HCT116 (cell line): ENCODE measurements around the gene DENND11. TPM values are rescaled to one million over a fixed set of nuclear protein-coding genes. Genes with fewer than 3 reads are reported as not detected.

Experiments used
- ATAC-seq: fragments of 200-7000 bp; cut with Tn5 transposase; 2 replicates; pipeline ENCODE4 v1.9.1; 2020; ENCODE audit warnings: mild to moderate bottlenecking, moderate library complexity
- BruUV-seq: library from RNA; stranded (reverse); fragments of 400-500 nt; replicated peaks from 2 replicates; lab custom pipeline; 2021; lab: Mats Ljungman, UMichigan
- CTCF ChIA-PET: fragments of 300-600 bp; sonication (Branson Sonifier 250); formaldehyde crosslinking; loops from one replicate; lab custom pipeline; 2021; ENCODE audit warnings: antibody characterized with exemption; lab: Charles Lee
- POLR2A ChIA-PET: fragments of 300-600, 350-600 bp; sonication (Branson Sonifier 250); formaldehyde crosslinking; loops from one replicate; lab custom pipeline; 2021; ENCODE audit warnings: antibody characterized with exemption; lab: Charles Lee
- RAD21 ChIA-PET, 2 experiments: fragments of 300-600 bp; sonication (Branson Sonifier 250); formaldehyde crosslinking; loops; one replicate each; lab custom pipeline; 2023; ENCODE audit warnings: low total read pairs in 2 of 2; ENCODE audit not compliant: uncharacterized antibody in 2 of 2, unreplicated experiment in 2 of 2, low non-redundant PET in 1 of 2; lab: Charles Lee
- DNase-seq: peaks from one replicate; pipeline ENCODE4 v3.0.0-alpha.2; 2010; ENCODE audit warnings: low read depth, low spot score
- H2AFZ ChIP-seq: fragments of 200-600 bp; shearing (Covaris generic), sonication (generic); 2 replicates; pipeline ENCODE4 v1.6.1; 2017; ENCODE audit warnings: low read depth, mixed run types, mixed read lengths, antibody characterized with exemption, low read length; ENCODE audit not compliant: poor library complexity, severe bottlenecking
- H3K27ac ChIP-seq: 2 replicates; pipeline ENCODE4 v1.5.1; 2012; ENCODE audit warnings: low read depth, low read length
- H3K27me3 ChIP-seq: fragments of 200-600 bp; sonication (generic); 2 replicates; pipeline ENCODE4 v1.6.1; 2016; ENCODE audit warnings: mixed run types, low read length, mixed read lengths; ENCODE audit not compliant: insufficient read depth
- H3K36me3 ChIP-seq, 2 experiments: fragments of 200-500 bp in 1 of 2; fragments of 200-600 bp in 1 of 2; sonication (Bioruptor generic) in 1 of 2; sonication (generic) in 1 of 2; 2 replicates each; pipeline versions ENCODE4 v1.5.1 to v1.6.1; 2014 to 2016; ENCODE audit warnings: low read length in 2 of 2, inconsistent platforms in 1 of 2, mixed read lengths in 1 of 2, mixed run types in 1 of 2; ENCODE audit not compliant: insufficient read depth in 2 of 2, control insufficient read depth in 1 of 2
- H3K4me1 ChIP-seq, 2 experiments: fragments of 200-600 bp in 1 of 2; sonication (generic) in 1 of 2; 2 replicates each; pipeline versions ENCODE4 v1.5.1 to v1.6.1; 2012 to 2017; ENCODE audit warnings: low read length in 2 of 2, inconsistent platforms in 1 of 2, mild to moderate bottlenecking in 1 of 2, mixed read lengths in 1 of 2, mixed run types in 1 of 2, moderate library complexity in 1 of 2; ENCODE audit not compliant: insufficient read depth in 2 of 2, control insufficient read depth in 1 of 2
- H3K4me2 ChIP-seq: fragments of 200-600 bp; sonication (generic); 2 replicates; pipeline ENCODE4 v1.6.1; 2017; ENCODE audit warnings: mixed run types, low read length, mixed read lengths
- H3K4me3 ChIP-seq, 2 experiments: fragments of 200-600 bp in 1 of 2; sonication (generic) in 1 of 2; replicated peaks in 1 of 2; 2 replicates each; pipeline ENCODE4 v1.5.1; 2011 to 2016; ENCODE audit warnings: low read length in 2 of 2, control low read depth in 1 of 2, low read depth in 1 of 2, mild to moderate bottlenecking in 1 of 2, mixed read lengths in 1 of 2, mixed run types in 1 of 2
- H3K79me2 ChIP-seq: fragments of 200-600 bp; sonication (generic); 2 replicates; pipeline ENCODE4 v1.6.1; 2017; ENCODE audit warnings: mild to moderate bottlenecking, mixed run types, low read length, moderate library complexity, mixed read lengths; ENCODE audit not compliant: insufficient read depth
- H3K9ac ChIP-seq: fragments of 200-600 bp; sonication (generic); 2 replicates; pipeline ENCODE4 v1.6.1; 2016; ENCODE audit warnings: low read length, mixed read lengths
- H3K9me2 ChIP-seq: fragments of 200-600 bp; sonication (generic), shearing (Covaris generic); 2 replicates; pipeline ENCODE4 v1.6.1; 2017; ENCODE audit warnings: mixed run types, mild to moderate bottlenecking, moderate library complexity; ENCODE audit not compliant: insufficient read depth
- H3K9me3 ChIP-seq, 2 experiments: fragments of 200-500 bp in 1 of 2; fragments of 200-600 bp in 1 of 2; sonication (Bioruptor generic) in 1 of 2; sonication (generic) in 1 of 2; 2 replicates each; pipeline ENCODE4 v1.6.1; 2014 to 2017; ENCODE audit warnings: low read length in 2 of 2, mixed read lengths in 2 of 2, inconsistent platforms in 1 of 2, low read depth in 1 of 2, mild to moderate bottlenecking in 1 of 2, mixed run types in 1 of 2, moderate library complexity in 1 of 2; ENCODE audit not compliant: control insufficient read depth in 1 of 2, insufficient read depth in 1 of 2
- H4K20me1 ChIP-seq: fragments of 200-600 bp; sonication (generic), shearing (Covaris generic); 2 replicates; pipeline ENCODE4 v1.6.1; 2017; ENCODE audit warnings: mixed run types, mild to moderate bottlenecking, moderate library complexity; ENCODE audit not compliant: insufficient read depth
- CBX3 ChIP-seq: IDR thresholded peaks from 2 replicates; pipeline ENCODE4 v1.6.1; 2012; ENCODE audit warnings: low read depth
- CTCF ChIP-seq, 3 experiments: fragments of 200-600 bp in 1 of 3; sonication (generic) in 1 of 3; IDR thresholded peaks in 2 of 3; conservative IDR thresholded peaks in 1 of 3; 2 replicates each; pipeline ENCODE4 v1.5.1; 2012 to 2017; ENCODE audit warnings: low read depth in 2 of 3, low read length in 2 of 3, antibody characterized with exemption in 1 of 3, borderline replicate concordance in 1 of 3, control low read depth in 1 of 3, mild to moderate bottlenecking in 1 of 3, mixed read lengths in 1 of 3, mixed run types in 1 of 3, moderate library complexity in 1 of 3; ENCODE audit not compliant: insufficient read depth in 1 of 3
- EGR1 ChIP-seq: IDR thresholded peaks from 2 replicates; pipeline ENCODE4 v1.6.1; 2012; ENCODE audit warnings: low read depth
- ELF1 ChIP-seq: IDR thresholded peaks from 2 replicates; pipeline ENCODE4 v1.6.1; 2012; ENCODE audit warnings: low read depth, borderline replicate concordance
- EZH2 ChIP-seq: fragments of 200-600 bp; sonication (generic); IDR thresholded peaks from 2 replicates; pipeline ENCODE4 v1.6.1; 2017; ENCODE audit warnings: antibody characterized with exemption, mixed run types
- EZH2phosphoT487 ChIP-seq: fragments of 200-600 bp; IDR thresholded peaks from 2 replicates; pipeline ENCODE4 v1.6.1; 2018; ENCODE audit warnings: antibody characterized with exemption, borderline replicate concordance
- FOSL1 ChIP-seq: IDR thresholded peaks from 2 replicates; pipeline ENCODE4 v1.6.1; 2012; ENCODE audit warnings: low read depth
- POLR2A ChIP-seq: IDR thresholded peaks from 2 replicates; pipeline ENCODE4 v1.7.0; 2011; ENCODE audit warnings: borderline replicate concordance; ENCODE audit not compliant: insufficient read depth, insufficient read length; ENCODE audit errors: extremely low read depth
- POLR2AphosphoS5 ChIP-seq: IDR thresholded peaks from 2 replicates; pipeline ENCODE4 v1.6.1; 2011; ENCODE audit warnings: mild to moderate bottlenecking, low read depth, low read length, moderate library complexity
- RAD21 ChIP-seq: IDR thresholded peaks from 2 replicates; pipeline ENCODE4 v1.6.1; 2012; ENCODE audit warnings: low read depth, mild to moderate bottlenecking
- REST ChIP-seq: IDR thresholded peaks from 2 replicates; pipeline ENCODE4 v1.6.1; 2012; ENCODE audit warnings: low read depth
- SIN3A ChIP-seq: IDR thresholded peaks from 2 replicates; pipeline ENCODE4 v1.6.1; 2012; ENCODE audit warnings: low read depth
- SRF ChIP-seq: IDR thresholded peaks from 2 replicates; pipeline ENCODE4 v1.6.1; 2012; ENCODE audit warnings: low read depth
- TCF7L2 ChIP-seq: IDR thresholded peaks from 2 replicates; pipeline ENCODE4 v1.7.0; 2011; ENCODE audit warnings: borderline replicate concordance, inconsistent platforms; ENCODE audit not compliant: insufficient read depth, insufficient read length; ENCODE audit errors: extremely low read depth
- YY1 ChIP-seq: IDR thresholded peaks from 2 replicates; pipeline ENCODE4 v1.6.1; 2011; ENCODE audit warnings: low read length, low read depth, moderate library complexity, mild to moderate bottlenecking; ENCODE audit not compliant: insufficient replicate concordance; ENCODE audit errors: extremely low read depth
- ZFX ChIP-seq: fragments of 450-650 bp; IDR thresholded peaks from 2 replicates; pipeline ENCODE4 v1.6.1; 2017
- ZNF274 ChIP-seq: fragments of 200-500 bp; sonication (Bioruptor generic); IDR thresholded peaks from 2 replicates; pipeline ENCODE4 v1.6.1; 2014; ENCODE audit warnings: mild to moderate bottlenecking, low read depth, low read length, inconsistent platforms
- intact Hi-C: fragments of 100-400 bp; cut with micrococcal nuclease; formaldehyde crosslinking; loops from 2 replicates; pipeline ENCODE4 v1.10.0; 2022
- total RNA-seq: library from RNA; stranded (reverse); gene quantifications from one replicate; pipeline ENCODE4 v1.2.1, GENCODE V29; 2021; ENCODE audit not compliant: unreplicated experiment
- TF ChIP-seq, protein P1 (sequence below): IDR thresholded peaks from 2 replicates; pipeline ENCODE4 v1.6.1; 2011; ENCODE audit warnings: mild to moderate bottlenecking, low read length, moderate library complexity; ENCODE audit not compliant: insufficient replicate concordance; ENCODE audit errors: extremely low read depth
- TF ChIP-seq, protein P2 (sequence below): IDR thresholded peaks from 2 replicates; pipeline ENCODE4 v1.6.1; 2012

Gene DENND11
- total RNA-seq, 1 experiment from 2014 or later = 23.4 TPM

GRCh38 chr7:141744131-141744530 lies 42.2 kb upstream of the DENND11 start:
- no peak overlapping the region for H3K9ac ChIP-seq
- POLR2A ChIA-PET = no interaction called here
- peaks cover 4 to 6% of the 10 kb centered on the region in 2 experiments; a peak in 3 of 4 replicates for H3K4me1 ChIP-seq
- H3K4me3 ChIP-seq = no peak overlapping the region
- H3K36me3 ChIP-seq = peaks cover 70 to 80% of the 10 kb centered on the region in 2 experiments
- no TSS peak for BruUV-seq
- H3K27me3 ChIP-seq = no peaks in the 10 kb centered on the region
- H4K20me1 ChIP-seq = peaks cover 6% of the 10 kb centered on the region; the same call in 1 of the 2 replicates
- ATAC-seq (no peak), DNase-seq (no peak)
- peaks cover 89% of the 10 kb centered on the region for H3K79me2 ChIP-seq
- RAD21 ChIA-PET = no interaction called here
- H3K9me3 ChIP-seq = no peaks in the 10 kb centered on the region
- H3K9me2 ChIP-seq = no peaks in the 10 kb centered on the region
- H3K4me2 ChIP-seq = no peak overlapping the region
- no peak for TF ChIP-seq CTCF (IDR thresholded peaks at IDR 0.05 in 2 of 3, conservative IDR thresholded peaks at IDR 0.05 in 1 of 3; ENCODE audit: borderline replicate concordance in 1 of 3, insufficient read depth in 1 of 3, low read depth in 2 of 3, low read length in 2 of 3)
- no peak for TF ChIP-seq FOSL1
- TF ChIP-seq ZFX = no peak
- no peak for TF ChIP-seq SRF
- TF ChIP-seq RAD21 = no peak
- no peak for TF ChIP-seq EZH2
- TF ChIP-seq POLR2A = no peak
- TF ChIP-seq EZH2phosphoT487 = no peak
- TF ChIP-seq YY1 = no peak
- no peak for TF ChIP-seq EGR1
- no peak for TF ChIP-seq ELF1
- no peak for TF ChIP-seq ZNF274
- no peak for TF ChIP-seq CBX3
- TF ChIP-seq, protein P1, sequence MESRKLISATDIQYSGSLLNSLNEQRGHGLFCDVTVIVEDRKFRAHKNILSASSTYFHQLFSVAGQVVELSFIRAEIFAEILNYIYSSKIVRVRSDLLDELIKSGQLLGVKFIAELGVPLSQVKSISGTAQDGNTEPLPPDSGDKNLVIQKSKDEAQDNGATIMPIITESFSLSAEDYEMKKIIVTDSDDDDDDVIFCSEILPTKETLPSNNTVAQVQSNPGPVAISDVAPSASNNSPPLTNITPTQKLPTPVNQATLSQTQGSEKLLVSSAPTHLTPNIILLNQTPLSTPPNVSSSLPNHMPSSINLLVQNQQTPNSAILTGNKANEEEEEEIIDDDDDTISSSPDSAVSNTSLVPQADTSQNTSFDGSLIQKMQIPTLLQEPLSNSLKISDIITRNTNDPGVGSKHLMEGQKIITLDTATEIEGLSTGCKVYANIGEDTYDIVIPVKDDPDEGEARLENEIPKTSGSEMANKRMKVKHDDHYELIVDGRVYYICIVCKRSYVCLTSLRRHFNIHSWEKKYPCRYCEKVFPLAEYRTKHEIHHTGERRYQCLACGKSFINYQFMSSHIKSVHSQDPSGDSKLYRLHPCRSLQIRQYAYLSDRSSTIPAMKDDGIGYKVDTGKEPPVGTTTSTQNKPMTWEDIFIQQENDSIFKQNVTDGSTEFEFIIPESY = no peak
- TF ChIP-seq, protein P2, sequence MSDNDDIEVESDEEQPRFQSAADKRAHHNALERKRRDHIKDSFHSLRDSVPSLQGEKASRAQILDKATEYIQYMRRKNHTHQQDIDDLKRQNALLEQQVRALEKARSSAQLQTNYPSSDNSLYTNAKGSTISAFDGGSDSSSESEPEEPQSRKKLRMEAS = no peak
- TF ChIP-seq REST = no peak
- TF ChIP-seq POLR2AphosphoS5 = no peak
- no peak for TF ChIP-seq SIN3A
- no peak for TF ChIP-seq TCF7L2
- no peak overlapping the region for H2AFZ ChIP-seq
- no peak overlapping the region for H3K27ac ChIP-seq
- CTCF ChIA-PET = no interaction called here
- intact Hi-C loops = no loop called here
